Gastroesophageal sphincter (tissue), 3 donors: ENCODE data around the gene LAMB4.

ENCODE experiments used
- CTCF ChIP-seq, 4 experiments: fragments of 200-600 bp in 2 of 4; fragments of 450-650 bp in 2 of 4; sonication (generic) in 1 of 4; IDR thresholded peaks; one replicate each; pipeline ENCODE4 v1.5.1; 2017 to 2019; ENCODE audit warnings: antibody characterized with exemption in 4 of 4, mild to moderate bottlenecking in 2 of 4, moderate library complexity in 2 of 4
- EP300 ChIP-seq: sonication (generic); formaldehyde crosslinking; IDR thresholded peaks from one replicate; pipeline ENCODE4 v1.6.1; 2017; ENCODE audit warnings: antibody characterized with exemption, mild to moderate bottlenecking
- POLR2A ChIP-seq, 2 donors: fragments of 450-650 bp; IDR thresholded peaks; one replicate each; pipeline ENCODE4 v1.6.1; 2017; ENCODE audit warnings: antibody characterized with exemption in 2 of 2, mild to moderate bottlenecking in 2 of 2, moderate library complexity in 1 of 2
- POLR2AphosphoS5 ChIP-seq: sonication (generic); formaldehyde crosslinking; IDR thresholded peaks from one replicate; pipeline ENCODE4 v1.6.1; 2017; ENCODE audit warnings: antibody characterized with exemption

GRCh38 chr7:108120933-108121332 lies 9.2 kb downstream of the LAMB4 start:
- TF ChIP-seq POLR2AphosphoS5 (no peak), POLR2A (IDR thresholded peaks at IDR 0.05) (no peak), CTCF (IDR thresholded peaks at IDR 0.05) (no peak), EP300 (no peak)
